ENCODE measurements around the gene AHSA1. TPM values are rescaled to one million over a fixed set of nuclear protein-coding genes. Genes with fewer than 3 reads are reported as not detected.
"Not testable (repeated sequence)": the region's sequence is repeated elsewhere in the genome, so short reads cannot be mapped to it uniquely, and the experiment has no call there.

Gene AHSA1
- 100 to 1,000 TPM in 1 of 2 donors, 10 to 100 TPM in 1; 66.5 to 110 TPM for total RNA-seq
- polyA plus RNA-seq: 10 to 100 TPM; 77.2 to 93.7 TPM
- long read RNA-seq, donor 1, transcript AHSA1-201 (9 exons, 1,402 nt): major isoform, 96 of 111 reads
- long read RNA-seq, donor 1, partial matches to known transcripts: 2 of 111 reads
- long read RNA-seq, donor 1, other reads (novel, unspliced or antisense): 6 of 111 reads
- long read RNA-seq, donor 2, transcript AHSA1-201 (9 exons, 1,402 nt): major isoform, 23 of 28 reads
- long read RNA-seq, donor 2, partial matches to known transcripts: 0 of 28 reads
- long read RNA-seq, donor 2, other reads (novel, unspliced or antisense): 5 of 28 reads

DNA sequence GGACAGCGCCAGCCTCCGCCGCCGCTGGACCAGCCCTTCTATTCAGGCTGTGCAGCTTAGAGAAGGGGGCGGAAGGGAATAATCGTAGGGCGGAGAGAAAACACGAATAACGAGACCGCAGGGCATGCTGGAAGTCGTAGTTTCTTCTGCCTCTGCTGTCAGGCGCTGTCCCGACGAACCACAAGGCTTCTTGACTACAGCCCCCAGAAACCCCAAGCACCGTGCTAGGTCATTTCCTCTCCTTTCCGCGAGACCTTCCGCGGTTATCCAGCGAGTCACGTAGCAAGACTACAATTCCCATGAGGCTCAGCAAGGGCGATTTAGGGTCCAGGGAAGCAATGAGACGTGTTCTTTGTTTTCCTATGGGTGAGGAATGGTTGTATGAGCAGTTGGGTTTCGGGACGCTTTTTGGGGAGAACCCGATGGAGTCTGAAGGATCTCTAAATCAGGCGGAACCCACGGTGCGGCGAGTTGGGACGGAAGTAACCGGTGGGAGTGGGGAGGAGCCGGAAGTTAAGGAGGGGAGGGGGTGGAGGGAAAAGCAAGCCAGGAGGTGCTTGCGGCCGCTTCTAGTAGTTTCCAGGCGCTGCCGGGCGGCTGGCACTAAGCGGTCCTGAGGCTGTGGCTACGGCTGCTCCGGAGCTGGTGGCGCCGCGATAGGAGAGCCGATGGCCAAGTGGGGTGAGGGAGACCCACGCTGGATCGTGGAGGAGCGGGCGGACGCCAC is at the start of gene AHSA1, which contains the start of gene VIPAS39:
TSS of gene AHSA1 (plus strand) at position 572 of the 727 bp plus-strand sequence. CDS start at position 669, 97 bp downstream.
TSS of gene VIPAS39 (minus strand) at position 80 of the 727 bp plus-strand sequence. CDS start 3,499 bp downstream, outside the sequence.
- no peaks in the 10 kb centered on the region for H3K27me3 ChIP-seq (ENCODE audit: control insufficient read depth in 1 of 2, insufficient read depth in 2 of 2, low read length in 1 of 2)
- ATAC-seq (ENCODE audit: low FRiP score): peak; percentile 99
- peak within 1 kb of the TSS in 1 of 2 donors; percentile 66 for H3K27ac ChIP-seq (ENCODE audit: low read depth in 1 of 2, low read length in 2 of 2)
- peak; percentile 95 to 98 for DNase-seq
- H3K4me1 ChIP-seq (ENCODE audit: control insufficient read depth in 1 of 2, insufficient read depth in 2 of 2, low read length in 2 of 2): no peaks in the 10 kb centered on the region
- H3K36me3 ChIP-seq (ENCODE audit: control insufficient read depth in 1 of 2, insufficient read depth in 2 of 2, low read length in 1 of 2): peaks cover 4 to 11% of the 10 kb centered on the region in 2 donors
- no peaks in the 10 kb centered on the region for H3K9me3 ChIP-seq (ENCODE audit: control insufficient read depth, low read length)
- H3K4me3 ChIP-seq (ENCODE audit: low read length in 2 of 2): peak within 1 kb of the TSS; percentile 79 to 89
- intact Hi-C loops (cut with DNase I): loop anchor here (1.0 to 10.0 kb wide), 7 partner anchors 90 to 250 kb away; partner anchors contain the start of genes GSTZ1 (in 2 of the 2), POMT2 (in 2 of the 2), SPTLC2 (in 2 of the 2) and ALKBH1 (in 1 of the 2)
- 0 to 1% methylated on average over 50 of the region's 50 CpGs for WGBS, 2 donors

DNA sequence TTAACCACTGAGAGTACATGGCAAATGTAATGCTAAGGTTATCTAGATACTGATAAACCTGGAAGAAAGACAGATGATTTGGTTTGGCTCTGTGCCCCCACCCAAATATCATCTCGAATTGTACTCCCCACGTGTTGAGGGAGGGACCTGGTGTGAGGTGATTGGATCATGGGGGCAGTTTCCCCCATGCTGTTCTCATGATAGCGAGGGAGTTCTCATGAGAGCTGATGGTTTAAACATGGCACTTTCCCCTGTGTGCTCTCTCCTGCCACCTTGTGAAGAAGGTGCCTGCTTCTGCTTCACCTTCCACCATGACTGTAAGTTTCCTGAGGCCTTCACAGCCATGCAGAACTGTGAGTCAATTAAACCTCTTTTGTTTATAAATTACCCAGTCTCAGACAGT is 48.8 kb upstream of the AHSA1 start:
- intact Hi-C loops (cut with DNase I): no loop called here
- no peak overlapping the region for H3K4me3 ChIP-seq (ENCODE audit: low read length in 2 of 2)
- no peak for DNase-seq
- H3K36me3 ChIP-seq (ENCODE audit: control insufficient read depth in 1 of 2, insufficient read depth in 2 of 2, low read length in 1 of 2): peaks cover 0 to 2% of the 10 kb centered on the region in 2 donors
- H3K27me3 ChIP-seq (ENCODE audit: control insufficient read depth in 1 of 2, insufficient read depth in 2 of 2, low read length in 1 of 2): no peaks in the 10 kb centered on the region
- H3K27ac ChIP-seq (ENCODE audit: low read depth in 1 of 2, low read length in 2 of 2): no peak overlapping the region
- no peaks in the 10 kb centered on the region for H3K4me1 ChIP-seq (ENCODE audit: control insufficient read depth in 1 of 2, insufficient read depth in 2 of 2, low read length in 2 of 2)
- no peaks in the 10 kb centered on the region for H3K9me3 ChIP-seq (ENCODE audit: control insufficient read depth, low read length)
- 28 to 36% methylated on average over 3 of the region's 3 CpGs for WGBS, 2 donors
- no peak for ATAC-seq (ENCODE audit: low FRiP score)

DNA sequence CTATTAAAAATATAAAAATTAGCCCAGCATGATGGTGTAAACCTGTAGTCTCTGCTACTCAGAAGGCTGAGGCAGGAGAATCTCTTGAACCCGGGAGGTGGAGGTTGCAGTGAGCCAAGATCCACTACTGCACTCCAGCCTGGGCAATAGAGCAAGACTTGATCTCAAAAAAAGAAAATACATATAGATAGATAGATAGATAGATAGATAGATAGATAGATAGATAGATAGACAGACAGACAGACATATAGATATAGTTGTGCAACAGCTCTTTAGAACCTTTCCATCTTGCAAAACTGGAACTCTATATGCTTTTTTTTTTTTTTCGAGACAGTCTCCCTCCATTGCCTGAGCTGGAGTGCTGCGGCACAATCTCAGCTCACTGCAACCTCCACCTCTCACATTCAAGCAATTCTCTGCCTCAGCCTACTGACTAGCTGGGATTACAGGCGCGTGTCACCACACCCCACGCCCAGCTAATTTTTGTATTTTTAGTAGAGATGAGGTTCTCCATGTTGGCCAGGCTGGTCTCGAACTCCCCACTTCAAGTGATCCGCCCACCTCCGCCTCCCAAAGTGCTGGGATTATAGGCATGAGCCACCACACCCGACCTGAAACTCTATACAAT is 42.4 kb upstream of the AHSA1 start:
- H3K4me3 ChIP-seq (ENCODE audit: low read length in 2 of 2); H3K4me1 ChIP-seq (ENCODE audit: control insufficient read depth in 1 of 2, insufficient read depth in 2 of 2, low read length in 2 of 2); H3K27me3 ChIP-seq (ENCODE audit: control insufficient read depth in 1 of 2, insufficient read depth in 2 of 2, low read length in 1 of 2); H3K36me3 ChIP-seq (ENCODE audit: control insufficient read depth in 1 of 2, insufficient read depth in 2 of 2, low read length in 1 of 2); H3K9me3 ChIP-seq (ENCODE audit: control insufficient read depth, low read length); H3K27ac ChIP-seq (ENCODE audit: low read depth in 1 of 2, low read length in 2 of 2); ATAC-seq (ENCODE audit: low FRiP score); intact Hi-C loops (cut with DNase I); DNase-seq: not testable (repeated sequence)
- WGBS, 2 donors: 92 to 93% methylated on average over 10 of the region's 10 CpGs

DNA sequence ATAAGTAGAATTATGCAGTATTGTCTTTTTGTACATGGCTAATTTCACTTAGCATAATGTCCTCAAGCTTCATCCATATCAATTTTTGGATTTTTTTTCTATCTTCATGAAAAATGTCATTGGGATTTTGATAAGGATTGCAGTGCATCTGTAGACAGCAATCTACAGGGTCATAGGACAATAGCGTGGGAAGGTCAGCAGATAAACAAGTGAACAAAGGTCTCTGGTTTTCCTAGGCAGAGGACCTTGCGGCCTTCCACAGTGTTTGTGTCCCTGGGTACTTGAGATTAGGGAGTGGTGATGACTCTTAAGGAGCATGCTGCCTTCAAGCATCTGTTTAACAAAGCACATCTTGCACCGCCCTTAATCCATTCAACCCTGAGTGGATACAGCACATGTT is 41.8 kb upstream of the AHSA1 start:
- WGBS, 2 donors: 92 to 98% methylated on average over 2 of the region's 3 CpGs
- H3K4me1 ChIP-seq (ENCODE audit: control insufficient read depth in 1 of 2, insufficient read depth in 2 of 2, low read length in 2 of 2); H3K36me3 ChIP-seq (ENCODE audit: control insufficient read depth in 1 of 2, insufficient read depth in 2 of 2, low read length in 1 of 2); ATAC-seq (ENCODE audit: low FRiP score); DNase-seq; H3K9me3 ChIP-seq (ENCODE audit: control insufficient read depth, low read length); intact Hi-C loops (cut with DNase I); H3K27ac ChIP-seq (ENCODE audit: low read depth in 1 of 2, low read length in 2 of 2); H3K4me3 ChIP-seq (ENCODE audit: low read length in 2 of 2); H3K27me3 ChIP-seq (ENCODE audit: control insufficient read depth in 1 of 2, insufficient read depth in 2 of 2, low read length in 1 of 2): not testable (repeated sequence)

DNA sequence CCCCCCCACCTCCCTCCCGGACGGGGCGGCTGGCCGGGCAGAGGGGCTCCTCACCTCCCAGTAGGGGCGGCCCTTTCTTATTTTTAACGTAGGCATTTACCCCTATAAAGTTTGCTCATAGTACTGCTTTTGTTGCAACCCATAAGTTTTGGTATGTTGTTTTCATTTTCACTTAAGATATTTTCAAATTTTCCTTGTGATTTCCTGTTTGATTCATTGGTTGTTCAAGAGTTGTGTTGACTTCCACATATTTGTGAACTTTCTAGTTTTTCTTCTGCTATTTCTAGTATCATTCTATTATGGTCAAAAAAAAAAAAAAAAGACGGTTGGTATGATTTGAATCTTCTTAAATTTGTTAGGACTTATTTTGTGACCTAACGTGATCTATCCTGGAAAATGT is 41.1 kb upstream of the AHSA1 start:
- WGBS, 2 donors: 81 to 89% methylated on average over 6 to 8 of the region's 8 CpGs
- Histone ChIP-seq H3K27me3 (ENCODE audit: control insufficient read depth in 1 of 2, insufficient read depth in 2 of 2, low read length in 1 of 2) (no peaks in the 10 kb centered on the region), H3K27ac (ENCODE audit: low read depth in 1 of 2, low read length in 2 of 2) (no peak overlapping the region), H3K36me3 (ENCODE audit: control insufficient read depth in 1 of 2, insufficient read depth in 2 of 2, low read length in 1 of 2) (no peaks in the 10 kb centered on the region), H3K9me3 (ENCODE audit: control insufficient read depth, low read length) (peaks cover 2% of the 10 kb centered on the region), H3K4me1 (ENCODE audit: control insufficient read depth in 1 of 2, insufficient read depth in 2 of 2, low read length in 2 of 2) (no peaks in the 10 kb centered on the region), H3K4me3 (ENCODE audit: low read length in 2 of 2) (no peak overlapping the region)
- DNase-seq: no peak
- intact Hi-C loops (cut with DNase I): no loop called here
- ATAC-seq (ENCODE audit: low FRiP score): no peak

DNA sequence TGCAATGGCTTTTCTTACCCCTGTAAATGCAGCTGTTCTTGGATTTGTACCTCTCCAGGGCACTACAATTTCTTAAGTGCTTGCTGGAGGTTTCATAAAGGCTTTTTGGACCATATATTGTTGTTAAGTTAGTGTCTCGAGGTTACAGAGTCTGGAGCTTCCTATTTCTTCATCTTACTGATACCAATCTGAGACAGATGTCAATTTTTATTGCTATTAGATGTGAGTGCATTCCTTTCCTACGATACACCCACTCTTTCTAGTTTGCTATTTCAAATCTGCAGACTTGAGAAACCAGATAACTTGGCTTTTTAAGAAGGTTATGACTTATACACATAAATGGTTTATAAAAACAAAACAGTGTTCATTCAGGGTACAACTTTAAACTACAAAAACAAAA is 36.7 kb upstream of the AHSA1 start:
- 34 to 78% methylated on average over 2 of the region's 2 CpGs for WGBS, 2 donors
- Histone ChIP-seq H3K27me3 (ENCODE audit: control insufficient read depth in 1 of 2, insufficient read depth in 2 of 2, low read length in 1 of 2) (no peaks in the 10 kb centered on the region), H3K4me3 (ENCODE audit: low read length in 2 of 2) (no peak overlapping the region), H3K36me3 (ENCODE audit: control insufficient read depth in 1 of 2, insufficient read depth in 2 of 2, low read length in 1 of 2) (peaks cover 7 to 9% of the 10 kb centered on the region in 2 donors), H3K4me1 (ENCODE audit: control insufficient read depth in 1 of 2, insufficient read depth in 2 of 2, low read length in 2 of 2) (no peaks in the 10 kb centered on the region), H3K27ac (ENCODE audit: low read depth in 1 of 2, low read length in 2 of 2) (no peak overlapping the region), H3K9me3 (ENCODE audit: control insufficient read depth, low read length) (peaks cover 4% of the 10 kb centered on the region)
- no peak for ATAC-seq (ENCODE audit: low FRiP score)
- no peak for DNase-seq
- intact Hi-C loops (cut with DNase I): no loop called here

DNA sequence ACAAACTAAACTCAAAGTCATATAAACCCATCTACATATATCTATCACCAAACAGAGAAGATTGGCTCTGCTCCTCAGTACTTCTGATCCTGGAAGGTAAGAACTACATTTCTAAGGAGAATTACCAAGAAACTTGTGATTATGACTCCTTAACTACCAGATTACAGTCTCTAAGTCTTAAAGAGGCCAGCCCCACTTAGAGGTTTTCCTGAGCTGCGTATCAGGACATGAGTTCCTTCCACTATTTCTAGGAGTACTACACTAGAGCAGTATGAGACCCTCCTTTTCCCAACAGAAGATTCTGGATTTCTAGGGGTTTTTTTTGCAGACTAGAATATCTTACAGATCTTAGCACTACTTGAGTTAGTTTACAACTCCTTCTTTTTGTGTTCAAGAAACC is 34.5 kb upstream of the AHSA1 start, which contains the start of gene NOXRED1:
TSS of gene NOXRED1 (minus strand) at position 101 of the 400 bp plus-strand sequence. CDS start 634 bp downstream, outside the sequence.
- no peaks in the 10 kb centered on the region for H3K4me1 ChIP-seq (ENCODE audit: control insufficient read depth in 1 of 2, insufficient read depth in 2 of 2, low read length in 2 of 2)
- WGBS, 2 donors: 98 to 100% methylated on average over 1 of the region's 1 CpG
- intact Hi-C loops (cut with DNase I): no loop called here
- no peak for DNase-seq
- no peak for ATAC-seq (ENCODE audit: low FRiP score)
- no peak within 1 kb of the TSS for H3K27ac ChIP-seq (ENCODE audit: low read depth in 1 of 2, low read length in 2 of 2)
- peaks cover 4% of the 10 kb centered on the region for H3K9me3 ChIP-seq (ENCODE audit: control insufficient read depth, low read length)
- H3K36me3 ChIP-seq (ENCODE audit: control insufficient read depth in 1 of 2, insufficient read depth in 2 of 2, low read length in 1 of 2): peaks cover 17 to 20% of the 10 kb centered on the region in 2 donors
- no peaks in the 10 kb centered on the region for H3K27me3 ChIP-seq (ENCODE audit: control insufficient read depth in 1 of 2, insufficient read depth in 2 of 2, low read length in 1 of 2)
- H3K4me3 ChIP-seq (ENCODE audit: low read length in 2 of 2): no peak within 1 kb of the TSS

DNA sequence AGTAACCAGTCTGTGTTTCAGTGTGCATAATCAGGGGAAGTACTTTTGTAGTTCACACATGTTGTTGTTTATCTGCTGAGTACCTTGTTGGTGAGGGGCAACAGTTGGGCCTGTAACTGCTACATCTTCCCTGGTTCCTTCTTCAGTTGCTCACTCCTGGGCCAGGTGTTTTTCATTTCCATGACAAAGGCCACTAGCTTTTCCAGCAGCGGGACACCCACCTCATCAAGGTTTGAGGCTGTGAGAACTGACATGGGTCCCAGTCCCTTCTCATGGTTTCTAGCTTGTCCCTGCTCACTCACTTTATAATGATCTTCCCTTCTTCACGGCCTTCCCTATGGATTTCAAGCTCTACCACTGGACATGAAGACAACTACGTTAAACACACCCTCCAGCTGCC is 33.0 kb upstream of the AHSA1 start:
- 86 to 87% methylated on average over 3 of the region's 3 CpGs for WGBS, 2 donors
- Histone ChIP-seq H3K27ac (ENCODE audit: low read depth in 1 of 2, low read length in 2 of 2) (no peak overlapping the region), H3K9me3 (ENCODE audit: control insufficient read depth, low read length) (peaks cover 2% of the 10 kb centered on the region), H3K4me3 (ENCODE audit: low read length in 2 of 2) (no peak overlapping the region), H3K36me3 (ENCODE audit: control insufficient read depth in 1 of 2, insufficient read depth in 2 of 2, low read length in 1 of 2) (peaks cover 27 to 29% of the 10 kb centered on the region in 2 donors), H3K27me3 (ENCODE audit: control insufficient read depth in 1 of 2, insufficient read depth in 2 of 2, low read length in 1 of 2) (no peaks in the 10 kb centered on the region), H3K4me1 (ENCODE audit: control insufficient read depth in 1 of 2, insufficient read depth in 2 of 2, low read length in 2 of 2) (no peaks in the 10 kb centered on the region)
- ATAC-seq (ENCODE audit: low FRiP score): no peak
- intact Hi-C loops (cut with DNase I): no loop called here
- no peak for DNase-seq
